ENCODE measurements around the gene IGSF9B.

DNA sequence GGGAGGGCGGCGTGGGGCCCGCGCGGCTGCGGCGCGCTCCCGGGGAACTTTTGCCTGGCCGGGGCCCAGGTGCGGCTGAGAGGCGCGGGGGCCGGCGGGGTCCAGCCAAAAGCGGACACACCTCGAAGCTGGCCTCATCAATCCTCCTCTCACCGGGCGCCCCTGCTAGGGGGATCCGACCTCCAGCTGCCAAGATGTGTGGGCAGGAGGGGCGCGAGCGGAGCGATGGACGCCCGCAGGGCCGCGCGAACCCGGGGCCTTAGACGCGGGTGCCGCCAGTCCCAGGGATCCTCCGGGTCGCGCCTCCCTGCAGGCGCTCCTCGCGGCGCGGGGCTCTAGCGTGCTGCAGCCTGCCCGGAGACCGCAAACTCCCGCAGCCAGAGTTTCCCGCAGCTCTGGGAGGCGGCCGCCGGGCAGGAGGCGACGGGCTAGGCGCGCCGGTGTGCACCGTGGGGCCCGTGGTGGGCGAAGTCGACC lies 785 bp downstream of the IGSF9B start:
- TF ChIP-seq CTCF (IDR thresholded peaks at IDR 0.05) (no peak), EZH2phosphoT487 (IDR thresholded peaks at IDR 0.05) (peak; percentile 80)

Data from neural progenitor cell (in vitro differentiated cells).